Adrenal gland (tissue), 12 donors: Measurements from ENCODE around the gene P2RX6. TPM values are rescaled to one million over a fixed set of nuclear protein-coding genes. Genes with fewer than 3 reads are reported as not detected.

Experiments
- DNase-seq, 7 donors: peaks; one replicate each; pipeline ENCODE4 v3.0.0-alpha.2; 2019 to 2020
- H3K27ac ChIP-seq, 5 donors: fragments of 200-600 bp; sonication (generic) in 4 of 5; 1 replicate in 3 of 5; 2 replicates in 2 of 5; pipeline versions ENCODE4 v1.5.1 to v1.8.0; 2016 to 2020; ENCODE audit warnings: mild to moderate bottlenecking in 1 of 5
- H3K27me3 ChIP-seq: fragments of 200-600 bp; 2 replicates; pipeline ENCODE4 v1.8.0; 2021
- H3K36me3 ChIP-seq, 2 donors: fragments of 200-600 bp; replicated peaks in 1 of 2; 1 replicate in 1 of 2; 2 replicates in 1 of 2; pipeline versions ENCODE4 v1.5.1 to v1.8.0; 2018 to 2022
- H3K4me1 ChIP-seq, 2 donors: fragments of 200-600 bp; replicated peaks in 1 of 2; 1 replicate in 1 of 2; 2 replicates in 1 of 2; pipeline versions ENCODE4 v1.5.1 to v1.8.0; 2018 to 2021
- H3K4me3 ChIP-seq, 4 donors: fragments of 200-600 bp; sonication (generic) in 3 of 4; one replicate each; pipeline ENCODE4 v1.5.1; 2016 to 2018
- H3K9me3 ChIP-seq, 3 donors: fragments of 200-600 bp; sonication (generic) in 1 of 3; replicated peaks in 1 of 3; 1 replicate in 2 of 3; 2 replicates in 1 of 3; pipeline versions ENCODE4 v1.5.1 to v1.8.0; 2016 to 2021
- POLR2A ChIP-seq, 2 donors: fragments of 450-650 bp; IDR thresholded peaks; one replicate each; pipeline ENCODE4 v1.6.1; 2017; ENCODE audit warnings: antibody characterized with exemption in 2 of 2, mild to moderate bottlenecking in 2 of 2, moderate library complexity in 1 of 2
- WGBS, 4 donors: extraction: QIAGEN DNeasy Blood & Tissue Kit in 2 of 4; methylation state at CpG; one replicate each; pipeline versions ENCODE4 v1.1.5 to v1.1.7; 2013 to 2017; 5-methylcytosine and 5-hydroxymethylcytosine counted together
- intact Hi-C, 2 donors: fragments of 100-400 bp; cut with DNase I; formaldehyde crosslinking; loops; one replicate each; pipeline versions ENCODE4 v1.14.1 to v1.15.0; 2022 to 2023
- polyA plus RNA-seq, 3 donors: library from polyadenylated mRNA; stranded (reverse); fragments of 200-250 nt in 2 of 3; fragments of 350-450 nt in 1 of 3; fragmentation: Illumina TruSeq in 1 of 3; extraction: RNeasy Lipid Tissue Mini Kit (QIAGEN cat#74804) in 1 of 3; gene quantifications; one replicate each; pipeline ENCODE4 v1.2.3, GENCODE V29; 2013 to 2014
- total RNA-seq, 9 donors: library from RNA; depleted of rRNA in 4 of 9; stranded (reverse); fragments of >200 nt in 4 of 9; fragments of 120-200 nt in 1 of 9; fragmentation: NEBNext Ultra II Directional in 1 of 9; extraction: Animal tissue kit (Norgen Biotek cat#: 25700) in 1 of 9; gene quantifications; one replicate each; pipeline versions ENCODE4 v1.1.0 to v1.2.4, GENCODE V29; 2013 to 2023
- TF ChIP-seq, protein P1 (sequence below), 6 experiments: fragments of 450-650 bp in 4 of 6; fragments of 200-600 bp in 2 of 6; sonication (generic) in 1 of 6; IDR thresholded peaks; 1 replicate in 5 of 6; 2 replicates in 1 of 6; pipeline versions ENCODE4 v1.5.1 to v1.8.0; 2016 to 2021; ENCODE audit warnings: antibody characterized with exemption in 6 of 6, mild to moderate bottlenecking in 2 of 6, moderate library complexity in 1 of 6
- donor health status: healthy with polysubstance abuse.
- donor health status: Bipolar disorder and iron deficiency.
- donor health status: DM: yes; HTN: yes; CAD: no.
- donor health status: DM: no; HTN: no; CAD: no.
- donor health status: DM: no; HTN: no; CAD: no.
- donor health status: DM: yes; HTN: yes; CAD: no.

Gene P2RX6
- total and polyA plus RNA-seq, 12 donors = 1.7 to 11.9 (median 4.4) TPM

DNA sequence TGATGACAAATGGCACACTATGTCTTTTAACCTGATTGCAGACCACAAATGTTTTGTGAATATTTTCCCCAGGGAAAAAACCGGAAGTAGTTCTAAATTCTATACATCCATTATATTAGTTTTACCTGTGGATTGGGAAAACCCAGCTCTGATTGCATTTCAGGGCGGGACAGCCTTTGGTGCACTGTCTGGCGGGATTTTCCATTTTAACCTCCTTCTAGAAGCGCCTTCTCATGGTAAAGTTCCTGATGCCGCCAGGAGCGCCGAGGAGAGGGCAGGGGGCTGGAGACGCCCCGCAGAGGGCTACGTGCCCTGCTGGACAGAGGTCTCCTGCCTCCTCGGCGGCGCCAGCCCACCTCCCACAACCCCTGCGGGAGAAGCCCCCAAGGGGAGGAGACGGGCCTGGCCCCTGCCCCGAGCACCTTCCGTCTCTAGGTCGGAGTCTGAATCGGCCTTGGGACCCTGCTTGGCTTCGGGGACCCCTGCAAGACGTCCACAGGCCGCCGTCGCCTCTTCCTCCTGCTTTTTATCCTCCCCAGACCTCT lies 1.2 kb upstream of the P2RX6 start:
- no peaks in the 10 kb centered on the region for H3K9me3 ChIP-seq
- TF ChIP-seq, protein P1, sequence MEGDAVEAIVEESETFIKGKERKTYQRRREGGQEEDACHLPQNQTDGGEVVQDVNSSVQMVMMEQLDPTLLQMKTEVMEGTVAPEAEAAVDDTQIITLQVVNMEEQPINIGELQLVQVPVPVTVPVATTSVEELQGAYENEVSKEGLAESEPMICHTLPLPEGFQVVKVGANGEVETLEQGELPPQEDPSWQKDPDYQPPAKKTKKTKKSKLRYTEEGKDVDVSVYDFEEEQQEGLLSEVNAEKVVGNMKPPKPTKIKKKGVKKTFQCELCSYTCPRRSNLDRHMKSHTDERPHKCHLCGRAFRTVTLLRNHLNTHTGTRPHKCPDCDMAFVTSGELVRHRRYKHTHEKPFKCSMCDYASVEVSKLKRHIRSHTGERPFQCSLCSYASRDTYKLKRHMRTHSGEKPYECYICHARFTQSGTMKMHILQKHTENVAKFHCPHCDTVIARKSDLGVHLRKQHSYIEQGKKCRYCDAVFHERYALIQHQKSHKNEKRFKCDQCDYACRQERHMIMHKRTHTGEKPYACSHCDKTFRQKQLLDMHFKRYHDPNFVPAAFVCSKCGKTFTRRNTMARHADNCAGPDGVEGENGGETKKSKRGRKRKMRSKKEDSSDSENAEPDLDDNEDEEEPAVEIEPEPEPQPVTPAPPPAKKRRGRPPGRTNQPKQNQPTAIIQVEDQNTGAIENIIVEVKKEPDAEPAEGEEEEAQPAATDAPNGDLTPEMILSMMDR (IDR thresholded peaks at IDR 0.05) = no peak
- TF ChIP-seq POLR2A (IDR thresholded peaks at IDR 0.05) = peak in 1 of 2 donors; percentile 52
- H3K4me3 ChIP-seq = peak overlapping the region in 2 of 4 donors; percentile 18 to 51
- H3K27me3 ChIP-seq = no peaks in the 10 kb centered on the region
- no peak for DNase-seq
- H3K4me1 ChIP-seq = peaks cover 15 to 18% of the 10 kb centered on the region in 2 donors
- intact Hi-C loops = no loop called here
- 17 to 43% (median 22%) methylated on average over 2 to 24 of the region's 24 CpGs for WGBS, 4 donors
- H3K27ac ChIP-seq = peak overlapping the region in 2 of 5 donors; percentile 73 to 79
- no peaks in the 10 kb centered on the region for H3K36me3 ChIP-seq

DNA sequence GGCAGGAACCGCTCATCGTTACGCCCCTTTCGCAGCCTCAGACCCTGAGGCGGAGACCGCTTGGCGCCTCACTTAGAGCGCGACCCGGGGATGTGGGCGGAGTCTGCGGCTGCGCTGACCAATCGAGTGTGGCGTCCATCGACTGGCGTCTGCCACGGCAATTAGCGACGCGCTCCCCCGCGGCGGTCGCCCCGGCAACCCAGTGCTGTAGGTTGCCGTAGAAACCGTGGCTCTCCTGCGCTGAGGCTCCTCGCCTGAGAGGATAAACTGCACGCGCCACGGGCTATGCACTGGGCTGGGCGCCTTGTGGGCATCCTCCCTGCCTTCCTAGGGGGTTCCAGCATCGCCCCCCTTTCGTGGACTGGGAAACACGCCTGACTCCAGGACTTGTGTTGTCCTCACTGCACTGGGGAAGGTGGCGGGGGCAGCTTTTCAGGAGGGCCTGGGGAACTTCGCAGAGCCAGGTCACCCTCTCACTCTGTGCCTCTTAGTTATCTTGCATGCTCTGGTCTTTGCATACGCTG lies 701 bp upstream of the P2RX6 start:
- intact Hi-C loops = no loop called here
- peak overlapping the region in 2 of 5 donors; percentile 73 to 79 for H3K27ac ChIP-seq

DNA sequence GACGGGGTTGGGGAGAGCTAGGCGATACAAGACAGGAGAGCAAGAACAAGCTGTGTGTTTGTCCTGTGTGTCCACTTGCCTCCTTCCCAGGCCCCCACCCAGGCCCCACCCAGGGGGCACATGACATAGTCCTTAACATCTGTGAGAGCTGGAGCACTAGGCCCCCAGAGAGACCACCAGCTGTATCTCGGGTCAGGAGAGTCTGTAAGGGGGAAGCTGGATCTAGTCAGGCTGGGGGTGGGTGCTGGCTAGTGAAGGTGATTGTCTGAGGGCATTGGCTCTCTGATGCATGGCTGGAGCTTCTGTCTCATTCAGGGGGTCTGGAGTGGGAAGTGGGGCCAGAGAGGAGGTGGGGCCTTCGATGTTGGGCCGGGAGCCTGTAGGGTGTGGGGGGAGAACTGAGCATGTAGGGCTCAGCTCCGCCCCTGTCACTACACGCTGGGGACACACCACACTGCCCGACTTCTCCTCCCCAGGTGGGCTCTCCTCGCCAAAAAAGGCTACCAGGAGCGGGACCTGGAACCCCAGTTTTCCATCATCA lies 571 bp downstream of the P2RX6 start:
- WGBS, 4 donors = 51 to 62% (median 60%) methylated on average over 4 to 10 of the region's 10 CpGs
- TF ChIP-seq, protein P1 (IDR thresholded peaks at IDR 0.05) = no peak
- no peak for TF ChIP-seq POLR2A (IDR thresholded peaks at IDR 0.05)
- Histone ChIP-seq H3K27me3 (no peaks in the 10 kb centered on the region), H3K4me3 (peak overlapping the region in 1 of 4 donors; percentile 51), H3K36me3 (no peaks in the 10 kb centered on the region), H3K27ac (peak overlapping the region in 2 of 5 donors; percentile 73 to 79), H3K9me3 (no peaks in the 10 kb centered on the region), H3K4me1 (peaks cover 15 to 18% of the 10 kb centered on the region in 2 donors)
- intact Hi-C loops = no loop called here
- no peak for DNase-seq

More for the DNA sequence above, 701 bp upstream of the P2RX6 start:
- 2% methylated on average over 7 to 40 of the region's 40 CpGs for WGBS, 4 donors
- Histone ChIP-seq H3K9me3 (no peaks in the 10 kb centered on the region), H3K27me3 (no peaks in the 10 kb centered on the region), H3K4me3 (peak overlapping the region in 2 of 4 donors; percentile 18 to 51), H3K36me3 (no peaks in the 10 kb centered on the region), H3K4me1 (peaks cover 15 to 18% of the 10 kb centered on the region in 2 donors)
- DNase-seq = peak; percentile 84 to 96 (median 87)
- TF ChIP-seq, protein P1 (IDR thresholded peaks at IDR 0.05) = no peak
- TF ChIP-seq POLR2A (IDR thresholded peaks at IDR 0.05) = no peak

DNA sequence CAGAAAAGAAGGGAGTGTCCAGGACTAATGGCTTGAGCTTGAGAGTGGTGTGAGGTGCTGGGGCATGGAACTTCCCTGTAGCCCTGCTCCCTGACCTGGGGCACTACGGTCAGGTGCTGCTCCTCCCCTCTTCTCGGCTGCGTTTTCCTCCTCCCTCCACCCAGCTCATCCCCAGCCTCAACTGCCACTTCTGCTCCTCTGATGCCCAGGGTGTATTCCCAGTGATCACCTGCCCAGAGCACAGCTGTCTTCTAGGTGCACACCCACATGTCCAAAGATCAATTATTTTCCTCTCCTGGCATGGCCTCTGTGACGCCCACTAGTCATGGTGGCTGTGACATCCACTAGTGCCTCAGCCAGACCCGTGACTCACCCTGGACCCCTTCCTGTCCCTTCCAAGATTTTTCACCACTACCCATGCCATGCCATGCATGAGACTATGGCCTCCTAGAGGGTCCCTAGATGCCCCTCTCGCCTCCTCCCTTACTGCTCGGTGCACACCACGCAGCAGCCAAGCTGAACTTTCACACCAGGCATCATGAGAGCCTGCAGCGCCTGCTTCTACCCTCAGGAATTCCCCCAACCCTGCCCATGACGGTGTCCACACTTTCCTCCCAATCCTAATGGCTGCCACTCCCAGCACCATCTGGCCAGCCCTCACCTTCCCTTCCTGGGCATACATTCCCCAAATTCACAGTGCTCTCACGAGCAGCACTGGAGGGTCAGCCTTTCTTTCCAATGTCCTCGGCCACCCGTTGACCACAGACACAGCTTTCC lies 1.9 kb downstream of the P2RX6 start:
- Histone ChIP-seq H3K4me1 (peaks cover 15 to 18% of the 10 kb centered on the region in 2 donors), H3K27me3 (no peaks in the 10 kb centered on the region), H3K4me3 (no peak overlapping the region), H3K9me3 (no peaks in the 10 kb centered on the region), H3K27ac (peak overlapping the region in 1 of 5 donors; percentile 73), H3K36me3 (no peaks in the 10 kb centered on the region)
- no peak for DNase-seq
- intact Hi-C loops = no loop called here
- 72 to 84% (median 77%) methylated on average over 13 of the region's 13 CpGs for WGBS, 4 donors
- TF ChIP-seq, protein P1 (IDR thresholded peaks at IDR 0.05) = peak in 1 of 6 experiments; percentile 2
- no peak for TF ChIP-seq POLR2A (IDR thresholded peaks at IDR 0.05)
